Stomach (tissue), 9 donors: ENCODE results near the gene KCNIP4. TPM values are rescaled to one million over a fixed set of nuclear protein-coding genes. Genes with fewer than 3 reads are reported as not detected.

Experiments used
- DNase-seq, 2 donors: peaks; one replicate each; pipeline versions ENCODE4 v3.0.0 to v3.0.0-alpha.2; 2013 to 2019
- H3K27ac ChIP-seq, 5 donors: fragments of 200-600 bp in 4 of 5; sonication (generic) in 4 of 5; one replicate each; pipeline ENCODE4 v1.5.1; 2013 to 2019; ENCODE audit warnings: mild to moderate bottlenecking in 1 of 5, moderate library complexity in 1 of 5
- H3K27me3 ChIP-seq, 3 donors: fragments of 200-600 bp; sonication (generic); one replicate each; pipeline ENCODE4 v1.5.1; 2017 to 2019; ENCODE audit warnings: mixed run types in 1 of 3
- H3K36me3 ChIP-seq, 4 donors: fragments of 200-600 bp; sonication (generic); 1 replicate in 3 of 4; 2 replicates in 1 of 4; pipeline ENCODE4 v1.5.1; 2016 to 2019
- H3K4me1 ChIP-seq, 4 donors: fragments of 200-600 bp; sonication (generic); one replicate each; pipeline ENCODE4 v1.5.1; 2016 to 2019
- H3K4me3 ChIP-seq, 4 donors: fragments of 200-600 bp; sonication (generic) in 3 of 4; one replicate each; pipeline ENCODE4 v1.5.1; 2016 to 2019; ENCODE audit warnings: mild to moderate bottlenecking in 1 of 4
- H3K9me3 ChIP-seq, 4 donors: fragments of 200-600 bp; sonication (generic); one replicate each; pipeline ENCODE4 v1.5.1; 2016 to 2019
- EP300 ChIP-seq: sonication (generic); formaldehyde crosslinking; IDR thresholded peaks from one replicate; pipeline ENCODE4 v1.6.1; 2017; ENCODE audit warnings: antibody characterized with exemption
- POLR2A ChIP-seq, 4 donors: fragments of 450-650 bp; IDR thresholded peaks; one replicate each; pipeline ENCODE4 v1.6.1; 2016; ENCODE audit warnings: antibody characterized with exemption in 4 of 4, control low read depth in 2 of 4, mild to moderate bottlenecking in 1 of 4, moderate library complexity in 1 of 4
- POLR2AphosphoS5 ChIP-seq, 3 donors: sonication (generic); formaldehyde crosslinking; IDR thresholded peaks; one replicate each; pipeline ENCODE4 v1.6.1; 2016; ENCODE audit warnings: antibody characterized with exemption in 3 of 3
- WGBS, 5 donors: extraction: QIAGEN DNeasy Blood & Tissue Kit in 3 of 5; methylation state at CpG; one replicate each; pipeline versions ENCODE4 v1.1.5 to v1.1.7; 2013 to 2018; 5-methylcytosine and 5-hydroxymethylcytosine counted together
- intact Hi-C: fragments of 100-400 bp; cut with DNase I; formaldehyde crosslinking; loops from one replicate; pipeline ENCODE4 v1.15.1; 2023; ENCODE audit warnings: low total_unique reads
- polyA plus RNA-seq, 3 donors: library from polyadenylated mRNA; stranded (reverse); fragments of 200-250 nt; gene quantifications; one replicate each; pipeline ENCODE4 v1.2.3, GENCODE V29; 2013
- total RNA-seq, 5 donors: library from RNA; depleted of rRNA; stranded (reverse); fragments of >200 nt; gene quantifications; one replicate each; pipeline versions ENCODE4 v1.1.0 to v1.2.3, GENCODE V29; 2014 to 2016
- TF ChIP-seq, protein P1 (sequence below), 7 experiments: fragments of 450-650 bp in 4 of 7; fragments of 200-600 bp in 3 of 7; sonication (generic) in 3 of 7; IDR thresholded peaks; one replicate each; pipeline ENCODE4 v1.5.1; 2016 to 2019; ENCODE audit warnings: antibody characterized with exemption in 7 of 7, control low read depth in 2 of 7, mild to moderate bottlenecking in 1 of 7
- donor health status: healthy with polysubstance abuse.
- donor health status: Bipolar disorder and iron deficiency.
- donor health status: healthy.

KCNIP4 gene
- total and polyA plus RNA-seq, 8 donors: 0.23 to 1.8 (median 1.3) TPM; not detected in 4

DNA sequence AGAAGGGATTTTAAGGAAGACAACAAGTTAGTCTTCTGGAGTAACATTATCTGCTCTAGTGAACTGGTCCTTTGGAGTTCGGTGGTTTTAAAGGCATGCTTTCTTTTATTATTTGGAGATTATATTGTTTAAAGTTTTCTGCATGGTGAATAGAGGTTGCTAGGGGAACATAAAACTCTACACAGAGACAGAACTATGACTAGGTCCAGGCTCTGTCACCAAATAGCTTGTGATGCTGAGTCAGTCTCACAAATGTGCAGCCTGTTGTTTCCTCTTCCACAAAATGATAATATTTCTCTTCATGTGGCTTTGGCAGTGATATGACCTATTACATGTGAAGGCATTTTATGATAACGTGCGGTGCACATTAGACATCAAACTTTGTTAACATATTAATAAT, 1115.7 kb downstream of the KCNIP4 start:
- Histone ChIP-seq H3K4me1 (no peaks in the 10 kb centered on the region), H3K27me3 (no peaks in the 10 kb centered on the region), H3K27ac (no peak overlapping the region), H3K4me3 (no peak overlapping the region), H3K36me3 (no peaks in the 10 kb centered on the region), H3K9me3 (no peaks in the 10 kb centered on the region)
- intact Hi-C loops: no loop called here
- 56 to 65% (median 57%) methylated on average over 3 of the region's 3 CpGs for WGBS, 5 donors
- TF ChIP-seq, protein P1, sequence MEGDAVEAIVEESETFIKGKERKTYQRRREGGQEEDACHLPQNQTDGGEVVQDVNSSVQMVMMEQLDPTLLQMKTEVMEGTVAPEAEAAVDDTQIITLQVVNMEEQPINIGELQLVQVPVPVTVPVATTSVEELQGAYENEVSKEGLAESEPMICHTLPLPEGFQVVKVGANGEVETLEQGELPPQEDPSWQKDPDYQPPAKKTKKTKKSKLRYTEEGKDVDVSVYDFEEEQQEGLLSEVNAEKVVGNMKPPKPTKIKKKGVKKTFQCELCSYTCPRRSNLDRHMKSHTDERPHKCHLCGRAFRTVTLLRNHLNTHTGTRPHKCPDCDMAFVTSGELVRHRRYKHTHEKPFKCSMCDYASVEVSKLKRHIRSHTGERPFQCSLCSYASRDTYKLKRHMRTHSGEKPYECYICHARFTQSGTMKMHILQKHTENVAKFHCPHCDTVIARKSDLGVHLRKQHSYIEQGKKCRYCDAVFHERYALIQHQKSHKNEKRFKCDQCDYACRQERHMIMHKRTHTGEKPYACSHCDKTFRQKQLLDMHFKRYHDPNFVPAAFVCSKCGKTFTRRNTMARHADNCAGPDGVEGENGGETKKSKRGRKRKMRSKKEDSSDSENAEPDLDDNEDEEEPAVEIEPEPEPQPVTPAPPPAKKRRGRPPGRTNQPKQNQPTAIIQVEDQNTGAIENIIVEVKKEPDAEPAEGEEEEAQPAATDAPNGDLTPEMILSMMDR (IDR thresholded peaks at IDR 0.05): no peak
- TF ChIP-seq EP300 (no peak), POLR2A (IDR thresholded peaks at IDR 0.05) (no peak), POLR2AphosphoS5 (IDR thresholded peaks at IDR 0.05) (no peak)
- no peak for DNase-seq

DNA sequence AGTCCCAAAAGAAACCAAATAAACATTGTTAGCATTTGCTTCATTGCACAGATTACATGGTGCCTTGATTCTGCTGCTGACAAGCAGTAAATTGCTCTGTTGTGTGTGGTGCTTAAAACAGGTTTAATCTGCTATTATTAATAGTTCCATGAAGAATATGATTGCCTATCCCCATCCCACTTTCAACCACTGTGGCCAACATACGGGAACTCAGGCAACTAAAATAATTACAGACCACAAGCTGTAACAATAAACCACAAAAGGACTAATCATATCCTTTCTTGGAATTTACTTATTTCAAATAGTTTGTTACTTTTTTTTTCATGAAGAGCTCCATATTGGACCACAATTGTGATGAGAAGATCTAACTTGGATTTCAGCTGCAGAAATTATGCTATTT, 1116.8 kb downstream of the KCNIP4 start:
- Histone ChIP-seq H3K27ac (no peak overlapping the region), H3K36me3 (no peaks in the 10 kb centered on the region), H3K27me3 (no peaks in the 10 kb centered on the region), H3K9me3 (no peaks in the 10 kb centered on the region), H3K4me3 (no peak overlapping the region), H3K4me1 (no peaks in the 10 kb centered on the region)
- intact Hi-C loops: no loop called here
- 62 to 77% (median 73%) methylated on average over 1 of the region's 1 CpG for WGBS, 5 donors
- TF ChIP-seq EP300 (no peak), POLR2A (IDR thresholded peaks at IDR 0.05) (no peak), POLR2AphosphoS5 (IDR thresholded peaks at IDR 0.05) (no peak)
- TF ChIP-seq, protein P1 (IDR thresholded peaks at IDR 0.05): no peak
- no peak for DNase-seq

DNA sequence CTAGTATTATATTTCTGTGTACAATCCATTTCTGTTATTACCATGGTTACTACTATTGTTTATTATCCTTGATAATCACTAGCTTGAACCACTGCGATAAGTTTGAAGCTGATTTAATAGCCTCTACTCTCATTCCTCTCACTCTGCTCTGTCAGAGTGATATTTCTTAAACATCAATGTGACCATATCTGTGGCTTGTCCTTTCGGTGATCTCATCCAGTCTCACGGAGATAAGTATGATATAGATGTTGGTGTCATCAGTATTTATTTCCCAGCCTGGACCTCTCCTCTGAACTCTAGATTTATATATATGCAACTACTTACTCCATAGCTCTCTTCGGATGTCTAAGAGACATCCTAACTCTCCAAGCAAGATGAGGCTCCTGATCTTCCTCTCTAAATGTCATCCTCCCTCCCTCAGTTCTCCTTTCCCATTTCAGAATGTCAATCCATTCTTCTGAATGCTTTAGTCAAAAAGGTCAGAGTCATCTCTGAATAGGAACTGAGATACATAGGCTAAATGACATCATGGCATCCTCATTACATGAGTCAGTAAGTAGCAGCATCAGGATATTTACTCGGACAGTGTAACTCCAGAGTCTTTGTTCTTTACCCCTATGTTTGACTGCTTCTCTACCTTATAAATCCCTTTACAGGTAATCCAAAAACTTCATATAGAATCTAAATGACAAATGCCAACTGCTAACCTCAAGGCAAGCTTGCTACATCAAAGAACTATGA, 1118.8 kb downstream of the KCNIP4 start:
- H3K4me3 ChIP-seq: no peak overlapping the region

DNA sequence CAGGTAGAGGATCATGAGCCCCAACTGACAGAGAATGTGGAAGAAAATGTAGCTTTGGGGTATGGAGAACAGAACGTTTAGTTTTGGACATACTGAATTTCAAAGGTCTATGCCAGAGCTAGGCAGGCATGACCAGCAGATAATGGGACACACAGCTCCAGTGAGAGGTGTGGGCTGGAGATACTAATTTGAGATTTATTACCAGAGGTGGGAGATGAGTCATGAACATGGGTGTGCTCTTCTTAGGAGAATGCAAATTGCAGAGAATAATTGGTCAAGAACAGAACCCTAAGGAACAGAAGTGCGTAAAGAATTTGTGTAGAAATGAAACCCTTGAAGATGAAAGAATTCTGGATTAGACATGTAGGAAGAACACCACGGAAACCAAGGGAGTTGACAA, 1123.1 kb downstream of the KCNIP4 start:
- no peak for TF ChIP-seq POLR2A (IDR thresholded peaks at IDR 0.05)
- TF ChIP-seq EP300: no peak
- no peak for TF ChIP-seq POLR2AphosphoS5 (IDR thresholded peaks at IDR 0.05)
- TF ChIP-seq, protein P1 (IDR thresholded peaks at IDR 0.05): no peak
- Histone ChIP-seq H3K4me1 (no peaks in the 10 kb centered on the region), H3K27ac (no peak overlapping the region), H3K27me3 (no peaks in the 10 kb centered on the region), H3K36me3 (no peaks in the 10 kb centered on the region), H3K4me3 (no peak overlapping the region), H3K9me3 (no peaks in the 10 kb centered on the region)
- WGBS, 5 donors: 70 to 84% (median 76%) methylated on average over 3 of the region's 3 CpGs
- no peak for DNase-seq
- intact Hi-C loops: no loop called here

More for the DNA sequence above, 1118.8 kb downstream of the KCNIP4 start:
- Histone ChIP-seq H3K27me3 (no peaks in the 10 kb centered on the region), H3K4me1 (no peaks in the 10 kb centered on the region), H3K36me3 (no peaks in the 10 kb centered on the region), H3K27ac (no peak overlapping the region), H3K9me3 (no peaks in the 10 kb centered on the region)
- DNase-seq: no peak
- TF ChIP-seq EP300 (no peak), POLR2AphosphoS5 (IDR thresholded peaks at IDR 0.05) (no peak), POLR2A (IDR thresholded peaks at IDR 0.05) (no peak)
- TF ChIP-seq, protein P1 (IDR thresholded peaks at IDR 0.05): no peak
- 56 to 87% (median 69%) methylated on average over 5 of the region's 5 CpGs for WGBS, 5 donors
- intact Hi-C loops: no loop called here
